Astrocyte of the spinal cord (primary cell): ENCODE measurements around the gene ATXN7L3B.
"Not testable (repeated sequence)": the region's sequence is repeated elsewhere in the genome, so short reads cannot be mapped to it uniquely, and the experiment has no call there.

Source experiments
- DNase-seq: peaks from one replicate; pipeline ENCODE4 v3.0.0; 2011; ENCODE audit warnings: low read depth, low spot score
- H3K4me3 ChIP-seq: 2 replicates; pipeline ENCODE4 v1.5.1; 2011; ENCODE audit warnings: low read depth, mild to moderate bottlenecking, low read length, moderate library complexity
- CTCF ChIP-seq: IDR thresholded peaks from 2 replicates; pipeline ENCODE4 v1.5.1; 2012; ENCODE audit warnings: low read depth, mild to moderate bottlenecking, low read length, inconsistent platforms
- in situ Hi-C: cut with HindIII; loops from 2 replicates; pipeline ENCODE4 v1.10.0; 2017; ENCODE audit warnings: low sequenced_read_pairs

ATXN7L3B gene

GRCh38 chr12:74537707-74538385 lies at the start of gene ATXN7L3B:
Gene ATXN7L3B (plus strand): TSS chr12:74537835. CDS start chr12:74538113, 278 bp downstream.
- peak within 1 kb of the TSS; percentile 87 for H3K4me3 ChIP-seq
- in situ Hi-C loops = no loop called here
- no peak for TF ChIP-seq CTCF
- DNase-seq = peak; percentile 97

GRCh38 chr12:74488134-74488533 lies 49.5 kb upstream of the ATXN7L3B start:
- no peak for TF ChIP-seq CTCF
- H3K4me3 ChIP-seq = no peak overlapping the region
- DNase-seq = no peak
- in situ Hi-C loops = no loop called here

- no peak for DNase-seq
- in situ Hi-C loops = no loop called here
- no peak overlapping the region for H3K4me3 ChIP-seq
- no peak for TF ChIP-seq CTCF
These were observed 48.1 kb upstream of the ATXN7L3B start for GRCh38 chr12:74489543-74489942.

- H3K4me3 ChIP-seq = no peak overlapping the region
- DNase-seq = no peak
- TF ChIP-seq CTCF = no peak
- in situ Hi-C loops = no loop called here
These were observed 47.1 kb upstream of the ATXN7L3B start for GRCh38 chr12:74490390-74491064.

- no peak for DNase-seq
- no peak overlapping the region for H3K4me3 ChIP-seq
- TF ChIP-seq CTCF = no peak
- in situ Hi-C loops = no loop called here
These were observed 46.3 kb upstream of the ATXN7L3B start for GRCh38 chr12:74491374-74491773.

GRCh38 chr12:74499192-74499591 lies 38.4 kb upstream of the ATXN7L3B start:
- no peak overlapping the region for H3K4me3 ChIP-seq
- no peak for DNase-seq
- TF ChIP-seq CTCF = no peak
- in situ Hi-C loops = no loop called here

GRCh38 chr12:74508873-74509657 lies 28.6 kb upstream of the ATXN7L3B start:
- H3K4me3 ChIP-seq, in situ Hi-C loops, DNase-seq: not testable (repeated sequence)
